IPS DF 4.7 (cell line): ENCODE measurements around the gene BCHE.
"Not testable (repeated sequence)": the region's sequence is repeated elsewhere in the genome, so short reads cannot be mapped to it uniquely, and the experiment has no call there.

Experiments used
- DNase-seq: peaks from one replicate; pipeline ENCODE4 v3.0.0-alpha.2; 2013; ENCODE audit warnings: low spot score; ENCODE audit errors: extremely low read depth

The BCHE gene

GRCh38 chr3:165817160-165817709, 20.0 kb downstream of the BCHE start:
- no peak for DNase-seq

- no peak for DNase-seq
Measured at GRCh38 chr3:165816209-165816608, 21.0 kb downstream of the BCHE start.

GRCh38 chr3:165815682-165816081, 21.5 kb downstream of the BCHE start:
- DNase-seq = no peak

GRCh38 chr3:165814380-165814779, 22.8 kb downstream of the BCHE start:
- DNase-seq = no peak

DNA sequence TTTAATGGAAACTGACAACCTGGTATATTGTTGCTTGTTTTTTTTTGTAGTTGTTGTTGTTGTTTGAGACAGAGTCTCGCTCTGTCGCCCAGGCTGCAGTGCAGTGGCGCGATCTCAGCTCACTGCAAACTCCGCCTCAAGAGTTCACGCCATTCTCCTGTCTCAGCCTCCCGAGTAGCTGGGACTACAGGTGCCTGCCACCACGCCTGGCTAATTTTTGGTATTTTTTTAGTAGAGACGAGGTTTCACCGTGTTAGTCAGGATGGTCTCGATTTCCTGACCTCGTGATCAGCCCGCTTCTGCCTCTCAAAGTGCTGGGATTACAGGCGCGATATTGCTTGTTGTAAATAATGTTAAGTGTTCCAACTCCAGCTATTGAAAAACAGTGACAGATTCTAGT, 29.3 kb downstream of the BCHE start:
- not testable (repeated sequence) for DNase-seq

DNA sequence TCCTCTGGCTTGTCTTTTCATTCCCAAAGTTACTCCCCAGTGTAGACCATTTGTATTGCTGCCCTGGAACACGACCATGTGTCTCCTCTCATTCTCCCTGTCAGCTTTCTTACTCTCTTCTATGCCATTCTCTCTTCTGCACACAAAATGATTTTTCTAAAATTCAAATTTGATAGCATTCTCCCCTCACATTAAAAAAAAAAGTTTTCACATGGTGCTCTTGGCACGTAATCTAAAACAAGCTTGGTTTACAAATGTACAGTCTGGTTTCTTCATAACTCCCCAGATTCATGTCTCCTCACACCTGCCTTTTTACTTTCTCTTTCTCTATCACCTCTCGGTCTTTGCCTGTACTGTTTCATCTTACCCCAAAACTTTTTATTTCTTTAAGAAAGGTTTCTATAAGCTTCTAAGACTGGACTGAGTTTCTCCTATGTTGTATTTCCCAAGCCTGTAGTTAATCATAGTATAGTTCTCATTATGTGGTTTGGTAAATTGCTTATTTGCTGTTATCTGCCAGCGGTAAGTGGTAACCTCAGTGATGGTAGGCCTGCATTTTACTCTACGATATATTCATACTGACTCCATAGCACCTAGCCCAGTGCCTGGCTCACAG, 31.2 kb downstream of the BCHE start:
- no peak for DNase-seq

- DNase-seq = no peak
Measured at GRCh38 chr3:165803471-165803870, 33.8 kb downstream of the BCHE start.

- no peak for DNase-seq
Measured at GRCh38 chr3:165800970-165801369, 36.3 kb downstream of the BCHE start.

GRCh38 chr3:165799026-165799425, 38.2 kb downstream of the BCHE start:
- no peak for DNase-seq

GRCh38 chr3:165797551-165797950, 39.7 kb downstream of the BCHE start:
- DNase-seq = no peak

- DNase-seq = no peak
Measured at GRCh38 chr3:165796701-165797100, 40.5 kb downstream of the BCHE start.

- DNase-seq = no peak
Measured at GRCh38 chr3:165788531-165788930, 48.7 kb downstream of the BCHE start.

DNA sequence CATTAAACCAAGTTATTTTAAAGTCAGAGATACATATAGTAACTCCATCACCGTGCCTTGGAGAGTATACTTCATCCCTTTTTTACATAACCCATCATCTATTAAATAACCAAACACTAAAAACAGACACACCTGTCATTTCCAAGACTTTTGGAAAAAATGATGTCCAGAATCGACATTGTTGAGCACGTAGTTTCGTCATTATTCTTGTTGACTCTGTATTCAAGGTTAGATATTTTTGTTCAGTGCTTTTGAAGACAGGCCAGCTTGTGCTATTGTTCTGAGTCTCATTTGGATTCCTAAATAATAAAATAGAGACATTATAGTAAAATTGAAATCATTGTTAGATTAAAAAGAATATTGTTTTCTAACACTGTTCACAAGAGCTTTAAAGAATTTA, 51.2 kb downstream of the BCHE start:
- no peak for DNase-seq

DNA sequence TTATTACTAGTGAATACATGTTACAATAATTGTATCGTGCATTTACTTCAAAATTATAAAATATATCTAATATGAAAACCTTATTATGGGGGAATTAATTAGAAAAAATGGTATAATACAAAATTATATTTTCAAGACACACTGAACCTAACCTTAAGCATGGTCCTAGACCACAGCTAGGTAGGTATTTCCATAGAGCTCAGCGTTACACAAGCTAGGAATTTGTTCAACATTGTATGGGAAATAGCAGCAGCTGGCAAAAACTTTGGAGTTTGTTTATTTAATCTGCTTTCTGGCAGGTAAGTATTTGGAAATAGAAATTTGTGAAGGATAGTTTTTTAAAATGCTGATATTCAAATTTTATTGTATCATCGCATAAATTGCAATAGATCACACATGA, 52.9 kb downstream of the BCHE start:
- no peak for DNase-seq

- DNase-seq = no peak
Measured at GRCh38 chr3:165783383-165783782, 53.8 kb downstream of the BCHE start.

GRCh38 chr3:165778891-165779290, 58.3 kb downstream of the BCHE start:
- DNase-seq = no peak

DNA sequence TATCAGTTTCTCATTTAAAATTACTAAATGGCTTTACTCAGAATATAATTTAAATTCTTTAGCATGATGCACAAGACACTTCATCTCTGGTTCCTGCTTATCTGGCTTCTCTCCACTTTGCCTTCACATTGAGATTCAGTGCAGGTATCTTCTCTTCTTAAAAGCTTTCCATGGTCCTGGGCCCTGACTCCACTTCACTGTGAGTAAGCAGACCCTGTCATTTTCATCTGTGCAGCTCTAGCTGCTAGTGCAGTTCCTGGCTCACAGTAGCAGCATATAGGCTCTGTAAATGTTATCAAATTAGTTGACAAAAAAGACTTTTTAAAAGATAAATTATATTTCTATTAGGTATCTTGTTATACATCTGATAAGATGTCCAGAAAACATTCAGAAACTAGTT, 58.8 kb downstream of the BCHE start:
- no peak for DNase-seq

- no peak for DNase-seq
Measured at GRCh38 chr3:165775824-165776223, 61.4 kb downstream of the BCHE start.

DNA sequence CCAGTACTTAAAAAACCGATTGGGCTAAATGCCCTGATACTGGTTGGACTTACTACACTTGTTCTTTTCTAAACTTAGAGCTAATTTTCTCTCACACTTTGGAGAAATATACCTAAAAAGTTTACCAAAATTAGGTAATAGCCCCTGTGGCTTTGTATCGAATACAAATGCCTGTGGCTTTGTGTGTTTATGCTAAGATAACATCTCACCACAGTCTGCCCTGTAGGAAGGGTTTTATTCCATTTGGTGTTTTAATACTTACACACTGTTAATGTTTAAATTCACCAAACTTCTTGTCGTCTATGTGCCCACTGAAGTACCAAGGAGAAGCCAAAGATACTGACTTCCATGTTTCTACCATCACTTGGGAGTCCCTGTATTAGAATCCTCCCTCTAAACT, 66.4 kb downstream of the BCHE start:
- DNase-seq = no peak

- DNase-seq = no peak
Measured at GRCh38 chr3:165768680-165769079, 68.5 kb downstream of the BCHE start.

DNA sequence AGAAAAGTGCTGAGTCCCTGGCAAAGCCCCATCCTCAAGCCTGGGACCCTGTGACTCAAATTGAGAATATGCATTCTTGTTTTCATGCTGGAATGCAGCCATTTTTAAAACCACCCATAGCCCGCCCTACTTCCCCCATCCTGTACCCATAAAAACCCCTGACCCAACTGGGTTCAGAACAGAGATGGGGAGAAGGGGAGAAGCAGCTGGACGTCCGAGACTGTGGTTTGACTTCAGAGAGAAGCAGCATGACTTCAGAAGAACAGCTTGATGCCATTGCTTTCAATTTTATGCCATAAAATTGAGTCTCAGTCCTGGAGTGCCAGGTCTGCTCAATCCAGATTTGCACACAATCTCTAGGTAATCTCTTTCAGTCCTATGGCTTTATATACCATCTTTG, 78.2 kb downstream of the BCHE start:
- no peak for DNase-seq

DNA sequence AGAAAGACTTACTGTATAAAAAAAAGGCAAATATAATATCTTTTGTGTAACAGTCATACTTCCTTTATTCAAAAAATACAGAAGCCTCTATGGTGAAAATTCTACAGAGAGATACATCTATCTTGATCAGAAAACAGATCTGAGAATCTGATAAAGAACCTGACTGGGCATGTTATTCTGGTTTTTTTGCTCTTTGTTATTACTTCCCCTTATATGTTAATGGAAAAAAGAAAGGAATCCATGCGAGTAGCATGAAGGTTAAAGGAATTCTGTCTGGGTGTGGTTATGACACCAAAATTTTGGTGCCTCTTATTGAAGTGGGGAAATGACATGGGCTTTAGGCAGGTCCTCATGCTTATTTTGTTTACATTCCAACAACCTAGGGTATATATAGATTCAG, 81.7 kb downstream of the BCHE start:
- DNase-seq = no peak

DNA sequence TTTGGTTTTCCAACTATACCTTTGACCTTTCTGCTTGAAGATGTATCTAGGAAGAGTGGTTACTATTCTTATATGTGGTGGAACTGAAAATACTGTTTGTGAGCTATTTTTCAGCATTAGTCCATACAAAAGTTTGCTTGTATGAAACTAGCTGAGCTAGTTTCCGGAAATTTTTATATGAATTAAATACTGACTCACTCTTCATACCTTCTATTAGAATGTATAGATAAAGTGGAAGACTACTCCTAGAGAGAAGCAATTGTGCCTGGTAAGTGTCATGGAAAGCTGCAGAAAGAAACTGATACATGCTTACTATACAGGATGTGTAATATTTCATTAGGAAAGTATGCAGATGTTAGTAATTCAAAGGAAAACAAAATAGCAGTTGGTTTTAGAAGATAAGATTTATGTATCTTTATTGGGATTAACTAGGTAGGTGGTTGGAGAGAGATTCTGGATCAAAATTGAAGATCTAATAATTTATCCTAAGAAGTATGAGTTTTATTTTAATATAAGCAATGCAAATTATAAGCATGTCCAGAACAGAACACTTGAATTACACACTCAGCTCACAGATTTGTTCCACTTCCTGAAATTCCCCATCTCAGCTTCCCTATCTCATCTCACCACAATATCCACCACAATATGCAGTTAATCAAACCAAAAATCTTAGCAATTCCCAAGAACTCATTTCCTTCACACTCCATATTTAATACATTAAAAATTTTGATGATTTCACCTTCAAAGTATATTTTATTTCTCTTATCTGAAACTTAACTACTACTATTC, 82.8 kb downstream of the BCHE start:
- DNase-seq = no peak
